Fibroblast of the aortic adventitia (primary cell): Measurements from ENCODE around the gene PTGS1. TPM values are rescaled to one million over a fixed set of nuclear protein-coding genes. Genes with fewer than 3 reads are reported as not detected.

ENCODE experiments used
- DNase-seq: peaks from one replicate; pipeline ENCODE4 v3.0.0-alpha.2; 2010; ENCODE audit warnings: low read depth
- H3K4me3 ChIP-seq: 2 replicates; pipeline ENCODE4 v1.5.1; 2011; ENCODE audit warnings: low read depth, mild to moderate bottlenecking, control low read depth, low read length, moderate library complexity
- CTCF ChIP-seq: IDR thresholded peaks from 2 replicates; pipeline ENCODE4 v1.5.1; 2011; ENCODE audit warnings: mild to moderate bottlenecking, low read length, control low read depth, inconsistent platforms; ENCODE audit not compliant: insufficient read depth
- total RNA-seq: library from RNA; depleted of rRNA; stranded (reverse); fragments of >200 nt; gene quantifications from 2 replicates; pipeline ENCODE4 v1.2.3, GENCODE V29; 2012; ENCODE audit warnings: low replicate concordance

Gene PTGS1
- total RNA-seq, 1 donor = 173 TPM

GRCh38 chr9:122367065-122367464, 3.8 kb upstream of the PTGS1 start:
- no peak for DNase-seq
- TF ChIP-seq CTCF = no peak
- no peak overlapping the region for H3K4me3 ChIP-seq

- TF ChIP-seq CTCF = no peak
- no peak overlapping the region for H3K4me3 ChIP-seq
- DNase-seq = no peak
These were observed 2.9 kb upstream of the PTGS1 start for GRCh38 chr9:122367774-122368460.

- no peak overlapping the region for H3K4me3 ChIP-seq
- DNase-seq = no peak
- no peak for TF ChIP-seq CTCF
These were observed 2.2 kb upstream of the PTGS1 start for GRCh38 chr9:122368642-122369041.

GRCh38 chr9:122370303-122370702, 521 bp upstream of the PTGS1 start:
- TF ChIP-seq CTCF = no peak
- peak overlapping the region; percentile 84 for H3K4me3 ChIP-seq
- no peak for DNase-seq

- peak overlapping the region; percentile 84 for H3K4me3 ChIP-seq
- DNase-seq = no peak
- no peak for TF ChIP-seq CTCF
These were observed 1.0 kb downstream of the PTGS1 start for GRCh38 chr9:122371846-122372245.

- DNase-seq = no peak
- H3K4me3 ChIP-seq = peak overlapping the region; percentile 47
- no peak for TF ChIP-seq CTCF
These were observed 2.3 kb downstream of the PTGS1 start for GRCh38 chr9:122372856-122373845.
